ENCODE results near the gene SLC9A3. TPM values are rescaled to one million over a fixed set of nuclear protein-coding genes. Genes with fewer than 3 reads are reported as not detected.
A peak's percentile ranks its signal among the peaks of the same experiment; 100 is the strongest.

The SLC9A3 gene
- total RNA-seq, 3 donors from 2014 or later (not counting 1 experiment from before 2014, with no cell fraction given) = 0.61 to 1.1 (median 0.73) TPM

- TF ChIP-seq CTCF (IDR thresholded peaks at IDR 0.05) = no peak
These were observed 88.1 kb downstream of the SLC9A3 start for GRCh38 chr5:435961-436640.

GRCh38 chr5:435156-435790 lies 89.0 kb downstream of the SLC9A3 start:
- no peaks in the 10 kb centered on the region for H3K9me3 Mint-ChIP-seq
- Histone ChIP-seq H3K36me3 (ENCODE audit: control insufficient read depth, insufficient read depth, low read length) (no peaks in the 10 kb centered on the region), H3K27ac (ENCODE audit: low read length) (no peak overlapping the region), H3K4me1 (ENCODE audit: control insufficient read depth, insufficient read depth, low read length) (no peaks in the 10 kb centered on the region), H3K4me3 (ENCODE audit: low read length) (no peak overlapping the region), H3K27me3 (ENCODE audit: control insufficient read depth, insufficient read depth, low read length) (no peaks in the 10 kb centered on the region), H3K9me3 (ENCODE audit: control insufficient read depth, insufficient read depth, low read length) (no peaks in the 10 kb centered on the region)
- no peak overlapping the region for H3K4me3 Mint-ChIP-seq
- H3K27ac Mint-ChIP-seq = no peak overlapping the region
- no peak for TF ChIP-seq CTCF (IDR thresholded peaks at IDR 0.05)
- intact Hi-C loops (cut with micrococcal nuclease) = no loop called here
- no peaks in the 10 kb centered on the region for H3K4me1 Mint-ChIP-seq
- WGBS (ENCODE audit: insufficient coverage) = 91% methylated on average over 27 of the region's 27 CpGs
- no peak for ATAC-seq
- H3K27me3 Mint-ChIP-seq (ENCODE audit: low read depth in 2 of 2) = no peaks in the 10 kb centered on the region
- DNase-seq = no peak
- no peaks in the 10 kb centered on the region for H3K36me3 Mint-ChIP-seq

More at GRCh38 chr5:435961-436640, 88.1 kb downstream of the SLC9A3 start:
- no peak for DNase-seq
- no peak for ATAC-seq
- no peaks in the 10 kb centered on the region for H3K9me3 Mint-ChIP-seq
- no peak overlapping the region for H3K4me3 Mint-ChIP-seq
- 88% methylated on average over 18 of the region's 18 CpGs for WGBS (ENCODE audit: insufficient coverage)
- H3K27ac ChIP-seq (ENCODE audit: low read length) = no peak overlapping the region
- no peaks in the 10 kb centered on the region for H3K4me1 Mint-ChIP-seq
- no peaks in the 10 kb centered on the region for H3K27me3 ChIP-seq (ENCODE audit: control insufficient read depth, insufficient read depth, low read length)
- H3K36me3 ChIP-seq (ENCODE audit: control insufficient read depth, insufficient read depth, low read length) = no peaks in the 10 kb centered on the region
- no peak overlapping the region for H3K27ac Mint-ChIP-seq
- H3K27me3 Mint-ChIP-seq (ENCODE audit: low read depth in 2 of 2) = no peaks in the 10 kb centered on the region
- no peak overlapping the region for H3K4me3 ChIP-seq (ENCODE audit: low read length)
- H3K9me3 ChIP-seq (ENCODE audit: control insufficient read depth, insufficient read depth, low read length) = no peaks in the 10 kb centered on the region
- no peaks in the 10 kb centered on the region for H3K4me1 ChIP-seq (ENCODE audit: control insufficient read depth, insufficient read depth, low read length)
- intact Hi-C loops (cut with micrococcal nuclease) = no loop called here
- H3K36me3 Mint-ChIP-seq = no peaks in the 10 kb centered on the region

- no peaks in the 10 kb centered on the region for H3K27me3 Mint-ChIP-seq (ENCODE audit: low read depth in 2 of 2)
- TF ChIP-seq CTCF (IDR thresholded peaks at IDR 0.05) = no peak
- no peak overlapping the region for H3K27ac Mint-ChIP-seq
- H3K9me3 Mint-ChIP-seq = no peaks in the 10 kb centered on the region
- DNase-seq = no peak
- WGBS (ENCODE audit: insufficient coverage) = 91% methylated on average over 26 of the region's 26 CpGs
- Histone ChIP-seq H3K9me3 (ENCODE audit: control insufficient read depth, insufficient read depth, low read length) (no peaks in the 10 kb centered on the region), H3K27ac (ENCODE audit: low read length) (no peak overlapping the region), H3K4me3 (ENCODE audit: low read length) (no peak overlapping the region), H3K4me1 (ENCODE audit: control insufficient read depth, insufficient read depth, low read length) (no peaks in the 10 kb centered on the region), H3K36me3 (ENCODE audit: control insufficient read depth, insufficient read depth, low read length) (no peaks in the 10 kb centered on the region), H3K27me3 (ENCODE audit: control insufficient read depth, insufficient read depth, low read length) (no peaks in the 10 kb centered on the region)
- H3K4me1 Mint-ChIP-seq = no peaks in the 10 kb centered on the region
- no peaks in the 10 kb centered on the region for H3K36me3 Mint-ChIP-seq
- intact Hi-C loops (cut with micrococcal nuclease) = no loop called here
- peak in 1 of 3 donors; percentile 21 for ATAC-seq
- no peak overlapping the region for H3K4me3 Mint-ChIP-seq
These were observed 89.7 kb downstream of the SLC9A3 start for GRCh38 chr5:434443-435146.
